ENCODE results near the gene NAXD.
"Not testable (repeated sequence)": the region's sequence is repeated elsewhere in the genome, so short reads cannot be mapped to it uniquely, and the experiment has no call there.

Gene NAXD

DNA sequence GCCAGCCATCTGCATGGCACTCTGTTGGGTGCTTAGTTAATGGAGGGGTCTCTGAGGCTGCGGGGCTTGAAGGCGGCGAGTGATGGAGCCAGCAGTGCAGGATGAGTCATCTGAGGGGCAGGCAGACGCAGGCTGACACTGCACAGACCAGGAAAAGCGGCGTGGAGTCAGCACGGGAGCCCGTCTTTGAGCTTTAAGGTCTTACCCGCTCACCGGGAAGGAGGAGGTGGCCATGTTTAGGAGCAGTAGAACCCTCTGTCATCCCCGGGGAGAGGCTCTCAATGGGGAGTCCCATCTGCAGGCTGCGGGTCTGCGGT is 13.1 kb downstream of the NAXD start:
- DNase-seq (ENCODE audit: low spot score): no peak

GRCh38 chr13:110628952-110629701 is 13.8 kb downstream of the NAXD start:
- DNase-seq (ENCODE audit: low spot score): no peak

DNA sequence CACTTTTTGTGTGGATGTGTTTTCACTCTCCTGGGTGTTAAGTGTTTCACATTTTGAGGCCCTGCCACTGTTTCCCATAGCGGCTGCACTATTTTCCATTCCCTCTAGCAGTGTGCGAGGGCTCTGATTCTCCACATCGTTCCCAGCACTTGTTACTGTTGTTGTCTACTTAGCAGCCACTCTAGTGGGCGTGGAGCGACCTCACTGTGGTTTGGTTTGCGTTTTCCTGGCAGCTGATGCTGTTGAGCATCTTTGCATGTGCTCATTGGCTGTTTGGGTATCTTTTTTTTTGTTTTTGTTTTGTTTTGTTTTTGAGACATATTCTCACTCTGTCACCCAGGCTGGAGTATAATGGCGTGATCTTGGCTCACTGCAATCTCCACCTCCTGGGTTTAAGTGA is 14.4 kb downstream of the NAXD start:
- no peak for DNase-seq (ENCODE audit: low spot score)

GRCh38 chr13:110630566-110631119 is 15.3 kb downstream of the NAXD start:
- no peak for DNase-seq (ENCODE audit: low spot score)

GRCh38 chr13:110632255-110632654 is 16.9 kb downstream of the NAXD start:
- not testable (repeated sequence) for DNase-seq (ENCODE audit: low spot score)

DNA sequence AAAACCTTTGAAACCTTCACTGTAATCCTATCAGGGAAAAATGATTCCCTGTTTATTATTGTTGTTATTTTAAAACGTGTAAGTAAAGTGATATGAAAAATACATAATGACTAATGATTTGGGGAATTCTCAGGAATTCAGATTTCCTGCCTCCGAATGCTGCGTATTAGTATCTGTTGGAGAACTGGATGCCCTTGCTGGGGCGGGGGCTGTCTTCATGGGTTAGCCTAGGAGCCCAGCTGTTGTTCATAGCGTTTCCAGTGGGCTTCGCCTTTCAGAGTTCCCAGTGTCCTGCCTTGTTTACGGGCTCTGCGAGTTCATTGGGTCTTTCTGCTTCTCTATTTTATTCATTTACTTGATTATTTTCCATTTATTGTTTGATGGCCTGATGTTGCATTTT is 18.4 kb downstream of the NAXD start:
- DNase-seq (ENCODE audit: low spot score): no peak

DNA sequence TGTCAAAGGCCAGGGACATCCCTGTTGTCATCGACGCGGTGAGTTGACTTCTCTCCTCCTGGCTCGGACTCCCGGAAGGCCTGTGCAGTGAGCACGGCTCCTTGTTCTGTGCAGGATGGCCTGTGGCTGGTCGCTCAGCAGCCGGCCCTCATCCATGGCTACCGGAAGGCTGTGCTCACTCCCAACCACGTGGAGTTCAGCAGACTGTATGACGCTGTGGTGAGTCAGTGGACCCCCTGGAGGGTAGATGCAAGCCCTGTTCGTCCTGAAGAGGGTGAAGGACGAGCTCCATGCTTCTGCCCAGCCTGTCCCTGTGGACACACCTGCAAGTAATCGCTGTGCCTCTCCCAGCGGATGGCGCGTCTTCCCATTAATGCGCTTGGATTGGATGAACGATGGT is 19.2 kb downstream of the NAXD start:
- DNase-seq (ENCODE audit: low spot score): peak; percentile 62

- no peak for DNase-seq (ENCODE audit: low spot score)
These were observed 20.2 kb downstream of the NAXD start for GRCh38 chr13:110635405-110636002.

DNA sequence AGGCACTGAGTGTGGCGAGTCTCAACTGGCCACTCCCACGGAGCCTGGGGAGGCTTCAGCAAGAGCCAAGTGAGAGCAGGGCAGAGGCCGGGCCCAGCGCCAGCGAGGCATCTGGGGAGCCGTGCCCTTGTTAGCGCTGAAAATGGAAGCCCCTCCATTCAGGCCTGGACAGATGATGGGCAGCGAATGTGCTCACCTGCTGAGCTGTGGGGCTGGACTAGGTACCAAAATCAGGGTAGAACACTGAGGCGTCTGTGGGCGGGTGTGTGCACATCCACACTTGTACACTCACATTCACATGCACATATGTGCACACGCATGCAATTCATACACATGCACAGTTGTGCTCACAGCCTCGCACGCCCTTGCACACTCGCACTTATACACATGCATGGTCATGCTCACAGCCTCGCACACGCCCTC is 20.7 kb downstream of the NAXD start:
- DNase-seq (ENCODE audit: low spot score): no peak

GRCh38 chr13:110636701-110637201 is 21.4 kb downstream of the NAXD start:
- no peak for DNase-seq (ENCODE audit: low spot score)

DNA sequence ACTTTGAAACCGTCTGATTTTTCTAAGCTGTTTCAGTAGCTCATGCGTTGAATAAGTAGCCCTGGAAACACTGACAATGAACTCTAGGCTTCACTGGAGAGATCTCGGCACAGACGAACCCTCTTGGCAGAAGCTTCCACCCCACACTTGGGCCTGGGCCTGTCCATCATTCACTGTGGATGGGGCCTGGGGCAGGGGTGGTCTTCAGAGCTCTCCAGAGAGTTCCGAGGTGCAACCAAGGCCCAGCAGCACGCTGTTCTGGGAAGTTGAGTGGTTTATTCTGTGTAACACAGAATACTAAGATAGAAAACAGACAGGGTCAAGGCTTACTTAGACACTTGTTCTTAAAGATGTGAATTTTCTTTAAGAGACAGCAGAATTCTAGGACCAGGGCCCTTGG is 21.9 kb downstream of the NAXD start:
- DNase-seq (ENCODE audit: low spot score): no peak

DNA sequence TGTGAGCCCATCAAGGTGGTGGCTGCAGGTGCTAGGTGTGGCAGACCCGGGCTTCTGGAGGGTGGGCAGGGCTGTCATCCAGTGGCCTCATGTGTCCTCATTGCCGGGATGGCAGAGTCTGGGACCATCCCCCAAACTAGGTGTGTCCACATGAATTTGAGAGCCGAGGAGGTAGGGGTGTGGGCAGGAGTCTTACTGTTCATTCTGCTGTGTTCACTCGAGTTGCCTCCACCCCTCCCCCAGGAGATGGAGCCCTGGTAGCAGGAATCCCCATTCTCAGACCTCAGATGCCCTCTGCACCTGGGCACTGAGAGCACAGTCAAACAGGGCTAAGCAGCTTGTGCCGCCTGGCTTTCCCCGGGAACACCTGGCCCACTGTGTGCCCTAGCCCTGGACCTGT is 22.4 kb downstream of the NAXD start:
- no peak for DNase-seq (ENCODE audit: low spot score)

- no peak for DNase-seq (ENCODE audit: low spot score)
These were observed 22.9 kb downstream of the NAXD start for GRCh38 chr13:110638257-110638656.

- DNase-seq (ENCODE audit: low spot score): no peak
These were observed 23.8 kb downstream of the NAXD start for GRCh38 chr13:110638814-110639806.

DNA sequence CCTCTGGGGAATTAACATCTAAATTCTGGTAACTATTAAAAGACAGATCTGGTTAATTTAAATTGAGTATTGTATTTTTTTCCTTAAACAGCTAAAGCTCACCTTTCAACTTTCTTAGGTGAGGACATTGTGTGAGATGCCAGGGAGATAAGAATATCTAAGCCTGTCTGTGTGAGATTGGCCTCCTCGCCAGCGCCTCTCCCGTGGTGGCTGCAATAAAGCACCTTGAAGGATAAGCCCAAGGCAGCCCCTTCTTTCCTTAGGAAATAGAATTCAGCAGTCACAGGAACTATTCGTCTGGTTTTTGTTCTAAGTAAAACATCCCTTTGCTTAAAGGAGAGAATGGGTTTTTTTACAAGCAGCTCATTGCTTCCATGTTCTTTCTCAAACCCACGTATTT is 24.6 kb downstream of the NAXD start:
- DNase-seq (ENCODE audit: low spot score): no peak

- peak; percentile 46 for DNase-seq (ENCODE audit: low spot score)
These were observed 25.3 kb downstream of the NAXD start for GRCh38 chr13:110640591-110641029.

- DNase-seq (ENCODE audit: low spot score): no peak
These were observed 26.0 kb downstream of the NAXD start for GRCh38 chr13:110641055-110642015.

GRCh38 chr13:110642291-110642981 is 27.1 kb downstream of the NAXD start:
- no peak for DNase-seq (ENCODE audit: low spot score)

- no peak for DNase-seq (ENCODE audit: low spot score)
These were observed 28.0 kb downstream of the NAXD start for GRCh38 chr13:110643324-110643723.

- DNase-seq (ENCODE audit: low spot score): no peak
These were observed 28.6 kb downstream of the NAXD start for GRCh38 chr13:110643768-110644421.
